GM21786 (cell line): ENCODE data around the gene IRGQ.
A peak's percentile ranks its signal among the peaks of the same experiment; 100 is the strongest.
"Not testable (repeated sequence)": the region's sequence is repeated elsewhere in the genome, so short reads cannot be mapped to it uniquely, and the experiment has no call there.

Source experiments
- ATAC-seq: cut with Tn5 transposase; IDR thresholded peaks from one replicate; pipeline ENCODE4 v1.9.1; 2021; ENCODE audit not compliant: unreplicated experiment

IRGQ gene, protein sequence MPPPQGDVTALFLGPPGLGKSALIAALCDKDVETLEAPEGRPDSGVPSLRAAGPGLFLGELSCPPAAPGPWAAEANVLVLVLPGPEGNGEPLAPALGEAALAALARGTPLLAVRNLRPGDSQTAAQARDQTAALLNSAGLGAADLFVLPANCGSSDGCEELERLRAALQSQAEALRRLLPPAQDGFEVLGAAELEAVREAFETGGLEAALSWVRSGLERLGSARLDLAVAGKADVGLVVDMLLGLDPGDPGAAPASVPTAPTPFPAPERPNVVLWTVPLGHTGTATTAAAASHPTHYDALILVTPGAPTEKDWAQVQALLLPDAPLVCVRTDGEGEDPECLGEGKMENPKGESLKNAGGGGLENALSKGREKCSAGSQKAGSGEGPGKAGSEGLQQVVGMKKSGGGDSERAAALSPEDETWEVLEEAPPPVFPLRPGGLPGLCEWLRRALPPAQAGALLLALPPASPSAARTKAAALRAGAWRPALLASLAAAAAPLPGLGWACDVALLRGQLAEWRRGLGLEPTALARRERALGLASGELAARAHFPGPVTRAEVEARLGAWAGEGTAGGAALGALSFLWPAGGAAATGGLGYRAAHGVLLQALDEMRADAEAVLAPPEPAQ

DNA sequence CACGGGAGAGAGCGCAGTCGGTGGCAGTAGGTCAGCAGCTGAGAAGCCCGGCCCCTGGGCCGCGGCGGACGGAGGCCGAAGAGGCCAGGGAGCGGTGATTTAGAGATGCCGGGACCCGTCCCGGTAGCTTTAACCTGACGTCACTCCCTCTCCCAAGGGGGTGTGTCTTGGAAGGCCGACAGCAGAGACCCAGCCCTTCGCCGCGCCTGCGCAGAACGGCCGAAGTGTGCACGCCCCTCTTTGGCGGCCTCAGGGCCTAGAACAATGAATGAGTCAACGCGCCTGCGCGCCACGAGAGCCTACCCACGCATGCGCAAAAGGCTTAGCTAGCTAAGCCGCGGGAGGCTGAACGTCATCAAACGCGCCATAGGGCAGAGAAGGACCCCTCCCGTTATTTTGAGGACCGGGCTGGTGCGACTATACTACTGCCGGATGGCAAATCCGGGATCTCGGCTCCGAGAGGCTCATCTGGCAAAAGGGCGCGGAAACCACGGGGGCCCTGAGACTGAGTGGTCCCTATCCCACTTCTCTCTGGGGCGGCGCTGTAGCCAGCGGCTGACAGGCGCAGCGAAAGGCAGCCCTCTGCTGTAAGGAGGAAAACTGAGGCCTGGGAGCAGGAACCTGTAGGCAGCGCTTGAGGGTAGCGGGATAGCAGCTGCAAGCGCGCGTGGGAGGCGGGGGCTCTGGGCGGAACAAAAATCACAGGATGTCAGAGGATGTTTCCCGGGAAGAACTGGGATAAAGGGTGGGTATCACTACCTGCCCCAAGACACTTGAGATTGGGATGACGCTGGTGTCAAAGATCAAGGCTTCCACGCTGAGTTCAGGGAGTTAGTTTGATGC, at the start of gene IRGQ, which contains the start of gene ZNF576:
Gene IRGQ, minus strand, starts transcription at position 136 of the 843 bp plus-strand sequence. CDS start 796 bp downstream, outside the sequence.
Gene ZNF576, plus strand, starts transcription at position 597 of the 843 bp plus-strand sequence. CDS start 514 bp downstream, outside the sequence.
- ATAC-seq: peak; percentile 84

DNA sequence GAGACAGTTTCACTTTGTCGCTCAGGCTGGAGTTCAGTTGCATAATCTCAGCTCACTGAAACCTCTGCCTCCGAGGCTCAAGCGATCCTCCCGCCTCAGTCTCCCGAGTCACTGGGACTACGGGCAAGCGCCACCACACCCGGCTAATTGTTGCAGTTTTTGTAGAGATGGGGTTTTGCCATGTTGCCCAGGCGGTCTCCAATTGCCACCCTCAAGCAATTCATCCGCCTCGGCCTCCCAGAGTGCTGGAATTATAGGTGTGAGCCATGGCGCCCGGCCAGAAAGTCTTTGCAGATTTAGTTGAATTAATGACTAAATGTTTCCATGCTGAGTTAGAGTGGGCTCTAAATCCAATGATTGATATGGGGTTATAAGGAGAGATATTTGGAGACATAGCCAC, 48.2 kb upstream of the IRGQ start:
- no peak for ATAC-seq

DNA sequence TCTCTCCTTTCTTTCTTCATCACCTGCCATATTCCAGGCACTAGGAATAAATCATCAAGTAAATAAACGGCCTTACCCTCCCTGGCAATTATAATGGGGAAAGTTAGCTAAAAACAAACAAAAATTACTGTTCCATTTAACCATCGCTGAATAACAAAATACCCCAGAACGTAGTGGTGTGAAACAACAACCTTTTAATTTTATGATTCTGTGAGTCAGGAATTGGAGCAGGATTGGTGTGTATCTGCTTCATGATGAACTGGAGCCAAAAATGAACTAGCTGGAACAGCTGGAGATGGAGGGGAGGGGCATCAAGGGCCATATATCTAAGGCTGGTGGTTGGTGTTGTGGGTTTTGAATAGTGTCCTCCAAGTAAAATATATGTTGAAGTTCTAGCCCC, 47.4 kb upstream of the IRGQ start:
- ATAC-seq: no peak

DNA sequence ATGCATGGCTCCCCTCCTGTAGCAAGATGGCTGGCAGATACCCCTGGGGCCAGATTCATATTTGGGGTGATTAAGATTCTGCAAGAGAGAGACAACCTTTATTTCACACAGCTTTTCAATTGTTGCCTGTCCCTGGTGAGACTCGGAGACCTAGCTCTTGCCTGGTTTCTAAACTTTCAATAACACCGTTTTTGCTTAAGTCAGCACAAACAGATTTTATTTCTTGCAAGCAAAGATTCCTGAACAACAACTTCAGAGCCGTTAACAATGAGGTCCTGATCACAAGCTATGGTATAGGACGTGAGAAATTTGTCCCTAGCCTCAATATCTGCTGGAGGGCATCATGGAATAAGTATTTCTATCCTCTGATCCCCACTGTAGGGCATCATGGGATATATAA, 46.6 kb upstream of the IRGQ start:
- no peak for ATAC-seq

DNA sequence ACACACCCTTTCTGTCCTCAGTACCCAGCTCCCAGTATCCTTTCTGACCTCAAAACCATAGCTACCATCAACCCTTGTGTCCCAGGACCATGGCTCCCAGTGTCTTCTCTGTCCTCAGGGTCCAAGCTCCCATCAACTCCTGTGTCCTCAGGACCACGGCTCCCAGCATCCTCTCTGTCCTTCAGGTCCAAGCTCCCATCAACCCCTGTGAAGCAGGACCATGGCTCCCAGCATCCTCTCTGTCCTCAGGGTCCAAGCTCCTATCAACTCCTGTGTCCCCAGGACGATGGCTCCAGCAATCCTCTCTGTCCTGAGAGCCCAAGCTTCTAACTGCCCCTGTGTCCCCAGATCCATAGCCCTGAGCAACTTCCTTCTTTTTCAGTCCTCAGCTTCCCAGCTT, 45.4 kb upstream of the IRGQ start:
- no peak for ATAC-seq

DNA sequence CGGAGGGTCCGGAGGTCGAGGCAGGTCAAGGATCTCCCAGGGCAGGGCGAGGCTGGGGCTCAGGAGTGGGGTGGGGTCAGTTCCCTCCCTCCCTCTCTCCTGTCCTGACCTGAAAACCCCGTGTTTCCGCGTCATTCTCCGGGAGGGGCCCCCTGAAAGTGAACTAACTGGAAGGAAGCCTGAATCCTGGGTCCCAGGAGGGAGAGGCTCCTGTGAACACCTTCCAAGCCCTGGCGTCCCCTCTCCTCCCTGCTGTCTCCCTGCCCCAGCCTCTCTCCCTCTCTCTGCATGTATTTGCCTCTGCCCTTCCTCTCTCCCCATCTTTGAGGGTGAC, 44.5 kb upstream of the IRGQ start:
- ATAC-seq: no peak

DNA sequence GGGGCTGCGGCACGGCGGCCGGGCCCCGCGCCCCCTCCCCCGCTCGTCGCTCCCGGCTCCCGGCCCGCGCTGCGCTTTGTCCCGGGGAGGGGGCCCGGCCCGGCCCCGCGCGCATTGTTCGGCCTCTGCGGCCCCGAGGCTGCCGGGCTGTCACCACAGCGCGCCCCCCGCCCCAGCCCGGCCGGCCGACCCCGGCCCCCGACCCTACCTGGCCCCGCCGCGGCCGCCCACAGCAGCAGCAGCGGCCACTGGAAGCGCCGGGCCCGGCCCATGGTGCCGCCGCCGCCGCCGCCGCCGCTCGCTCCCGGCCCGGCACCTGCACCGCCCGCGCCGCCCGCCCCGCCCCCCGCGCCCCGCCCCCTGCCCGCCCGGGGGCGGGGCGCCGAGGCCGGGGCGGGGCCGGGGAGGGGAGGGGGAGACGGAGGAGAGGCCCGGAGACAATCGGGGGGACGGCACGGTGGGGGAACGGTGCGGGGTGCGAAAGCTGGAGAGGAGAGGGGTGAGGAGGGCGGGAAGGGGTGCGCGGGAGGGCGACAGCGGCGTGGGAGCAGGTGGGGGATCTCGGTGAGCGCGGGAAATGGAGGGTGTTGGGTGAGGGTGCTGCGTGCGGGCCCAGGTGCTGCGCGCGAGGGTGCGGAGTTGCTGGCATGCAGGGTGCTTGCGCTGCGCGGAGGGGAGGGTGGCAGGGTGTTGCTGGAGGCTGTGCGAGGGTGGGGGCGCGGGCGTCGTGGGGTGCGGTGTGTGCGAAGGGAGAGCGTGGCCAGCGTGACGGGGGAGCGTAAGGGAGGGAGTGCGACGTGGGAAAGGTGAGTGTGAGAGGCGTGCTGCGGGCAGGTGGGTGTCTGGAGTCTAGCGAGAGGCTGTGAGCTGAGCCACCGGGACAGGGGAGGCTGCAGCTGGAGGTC, 43.8 kb upstream of the IRGQ start, which contains the start of gene CADM4:
Gene CADM4, minus strand, starts transcription at position 332 of the 905 bp plus-strand sequence. Its CDS starts 60 bp downstream, at position 272.
- no peak for ATAC-seq

DNA sequence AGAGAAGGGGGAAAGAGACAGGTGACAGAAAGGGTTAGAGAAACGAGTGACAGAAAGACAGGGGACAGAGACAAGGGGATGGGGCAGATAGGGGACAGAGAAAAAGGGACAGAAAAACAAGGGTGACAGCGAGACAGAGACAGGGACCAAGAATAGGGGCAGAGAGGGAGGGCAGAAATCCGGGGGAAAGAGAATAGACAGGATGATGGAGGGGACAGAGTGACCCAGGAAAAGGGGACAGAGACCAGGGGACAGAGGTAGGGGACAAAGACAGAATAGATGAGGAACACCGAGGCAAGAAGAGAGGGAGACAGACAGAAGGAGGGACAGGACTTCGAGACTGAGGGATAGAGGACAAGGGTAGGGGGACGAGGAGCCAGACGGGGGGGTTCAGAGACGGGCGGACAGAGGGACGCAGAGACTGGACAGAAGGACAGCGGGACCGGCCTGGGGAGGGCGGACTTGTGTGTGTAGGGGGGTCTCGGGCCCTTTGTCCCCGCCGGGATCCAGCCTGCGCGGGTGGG, 43.1 kb upstream of the IRGQ start:
- no peak for ATAC-seq

DNA sequence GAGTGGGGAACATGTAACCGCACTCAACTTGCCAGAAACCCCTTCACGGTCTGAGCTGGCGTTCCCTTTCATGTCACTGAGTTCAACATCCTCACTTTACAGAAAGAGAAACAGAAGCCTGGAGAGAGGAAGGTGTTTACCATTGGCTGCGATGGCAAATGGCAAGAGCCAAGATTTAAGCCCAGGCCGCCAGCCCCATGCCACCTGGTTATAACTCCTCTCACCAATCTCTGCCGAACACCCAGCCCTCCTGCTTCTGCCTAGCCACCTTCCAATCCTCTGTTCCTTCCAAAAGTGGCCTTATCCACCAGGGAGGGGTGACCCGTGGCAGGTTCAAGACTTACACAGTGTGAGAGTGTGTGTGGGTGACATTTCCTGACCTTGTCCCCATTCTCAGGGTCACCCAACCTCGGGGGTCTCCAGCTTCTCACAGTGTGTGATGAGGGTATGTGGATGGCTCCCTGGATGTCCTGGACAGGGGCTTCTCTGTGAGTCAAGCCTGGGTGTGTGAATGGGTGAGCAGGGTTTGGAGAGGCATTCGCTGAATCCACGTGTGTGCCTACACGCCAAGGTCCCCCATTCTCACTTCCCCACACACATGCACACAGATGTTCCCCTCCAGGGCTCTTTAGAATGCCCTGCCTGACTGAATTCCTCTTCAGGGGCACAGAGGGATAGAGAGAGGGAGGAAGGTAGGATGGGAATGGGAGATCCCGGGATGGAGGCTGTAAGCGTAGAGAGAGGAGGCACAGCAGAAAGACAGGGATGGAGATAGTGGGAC, 42.5 kb upstream of the IRGQ start:
- ATAC-seq: no peak

DNA sequence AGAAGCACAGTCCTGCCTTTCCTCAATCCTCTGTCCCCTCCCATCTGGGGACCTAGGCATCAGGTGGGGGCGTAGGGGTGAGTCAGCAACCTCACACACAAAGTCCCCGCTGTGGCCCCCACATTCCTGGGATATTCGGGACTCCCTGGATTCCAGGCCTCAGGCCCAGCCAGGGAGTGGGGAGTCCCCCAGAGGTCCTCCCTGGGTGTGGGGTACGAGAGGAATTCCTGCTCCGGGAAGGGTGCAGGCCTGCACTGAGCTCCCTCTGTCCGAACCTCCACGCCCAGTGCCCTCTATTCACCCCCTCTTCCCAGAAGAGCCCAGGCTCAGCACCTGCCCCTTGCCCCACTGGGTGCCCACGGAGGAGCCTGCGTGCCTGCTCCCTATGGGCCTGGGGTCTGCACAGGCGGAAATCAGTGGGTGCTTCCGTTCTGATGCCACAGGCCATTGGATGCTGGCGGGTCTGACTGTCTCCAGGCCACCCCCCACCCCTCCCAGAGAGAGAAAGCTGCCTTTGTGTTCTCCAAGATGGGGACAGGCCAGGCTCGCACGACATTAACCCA, 40.3 kb upstream of the IRGQ start:
- no peak for ATAC-seq

DNA sequence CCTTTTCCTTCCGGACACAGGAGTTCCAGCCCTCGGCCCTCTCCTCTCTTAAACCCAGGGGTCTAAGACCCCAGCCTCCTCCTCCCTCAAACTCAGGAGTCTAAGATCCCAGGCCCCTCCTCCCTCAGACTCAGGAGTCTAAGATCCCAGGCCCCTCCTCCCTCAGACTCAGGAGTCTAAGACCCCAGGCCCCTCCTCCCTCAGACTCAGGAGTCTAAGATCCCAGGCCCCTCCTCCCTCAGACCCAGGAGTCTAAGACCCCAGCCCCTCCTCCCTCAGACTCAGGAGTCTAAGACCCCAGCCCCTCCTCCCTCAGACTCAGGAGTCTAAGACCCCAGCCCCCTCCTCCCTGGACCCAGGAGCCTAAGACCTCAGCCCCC, 39.6 kb upstream of the IRGQ start:
- not testable (repeated sequence) for ATAC-seq

DNA sequence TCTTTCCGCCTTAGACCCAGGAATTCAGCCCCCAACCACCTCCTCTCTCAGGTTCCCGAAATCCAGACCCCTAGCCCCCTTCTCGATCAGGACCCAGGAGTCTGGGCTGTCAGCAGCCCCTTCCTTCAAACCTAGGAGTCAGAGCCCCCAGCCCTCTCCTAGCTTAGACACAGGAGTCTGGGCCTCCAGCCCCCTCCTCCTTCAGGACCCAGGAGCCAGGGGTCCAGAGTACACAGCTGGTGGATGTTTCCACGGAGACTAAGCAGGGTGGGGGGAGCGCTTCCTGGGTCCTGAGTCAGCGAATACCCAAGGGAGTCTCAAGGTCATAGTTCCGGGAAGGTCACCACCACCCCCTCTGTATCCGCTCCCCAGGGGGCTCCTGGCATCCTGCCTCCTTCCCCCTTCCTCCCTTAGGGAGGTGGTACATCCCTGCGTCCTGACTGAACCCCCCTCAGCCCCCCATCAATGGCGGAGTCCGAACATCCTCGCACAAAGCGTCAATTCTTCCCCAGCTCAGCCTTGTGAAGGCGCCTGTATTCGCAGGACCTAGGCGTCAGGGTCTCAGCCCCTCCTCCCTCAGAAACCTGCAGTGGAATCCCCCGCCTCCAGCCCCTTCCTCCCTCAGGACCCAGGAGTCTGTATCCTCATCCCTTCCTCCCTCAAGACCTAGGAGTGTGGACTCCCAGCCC, 39.1 kb upstream of the IRGQ start:
- ATAC-seq: no peak

DNA sequence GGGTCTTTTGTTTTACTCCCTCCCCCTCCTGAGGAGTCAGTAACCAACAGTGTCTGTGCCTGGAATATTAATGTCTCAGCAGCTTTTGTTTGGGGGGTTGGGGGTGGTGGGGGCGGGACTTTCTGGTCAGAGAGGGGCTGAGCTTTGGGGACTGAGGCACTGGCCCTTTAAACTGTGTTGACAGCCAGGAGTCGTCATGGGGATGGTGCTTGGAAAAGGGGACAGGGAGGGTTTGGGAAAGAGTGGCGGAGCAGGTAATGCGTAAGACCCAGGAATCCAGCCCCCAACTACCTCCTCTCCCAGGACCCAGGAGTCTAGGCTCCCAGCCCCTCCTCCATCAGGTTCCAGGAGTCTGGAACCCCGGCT, 38.6 kb upstream of the IRGQ start:
- ATAC-seq: no peak

DNA sequence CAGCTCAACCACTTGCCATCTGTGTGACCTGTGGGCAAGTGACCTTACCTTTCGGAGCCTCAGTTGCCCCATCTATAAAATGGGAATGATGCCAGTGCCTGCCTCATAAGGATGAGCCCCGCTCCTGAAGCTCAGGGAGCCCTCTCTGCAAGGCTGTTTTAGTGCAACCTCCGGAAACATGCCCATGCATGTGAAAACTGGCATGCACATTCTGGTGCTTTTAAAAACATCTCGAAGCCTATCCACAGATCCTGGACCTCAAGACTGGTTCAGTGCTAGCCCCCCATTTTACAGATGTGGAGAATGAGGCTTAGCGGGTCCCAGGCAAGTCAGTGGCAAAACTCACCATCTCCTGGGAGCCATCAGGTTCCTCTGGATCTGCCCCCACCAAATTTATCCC, 38.1 kb upstream of the IRGQ start:
- ATAC-seq: no peak

DNA sequence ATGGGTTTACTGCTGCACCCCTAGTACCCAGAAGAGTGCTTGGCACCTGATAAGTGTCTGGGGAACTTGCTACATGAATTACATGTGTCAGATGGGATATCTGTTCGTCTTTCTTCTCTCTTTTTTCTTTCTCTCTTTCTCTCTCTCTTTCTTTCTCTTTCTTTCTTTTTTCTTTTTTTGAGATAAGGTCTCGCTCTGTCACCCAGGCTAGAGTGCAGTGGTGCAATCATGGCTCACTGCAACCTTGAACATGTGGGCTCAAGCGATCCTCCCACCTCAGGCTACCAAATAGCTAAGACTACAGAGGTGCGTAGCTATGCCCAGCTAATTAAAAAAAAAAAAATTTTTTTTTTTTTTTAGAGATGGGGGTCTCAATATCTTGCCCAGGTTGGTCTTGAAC, 37.6 kb upstream of the IRGQ start:
- no peak for ATAC-seq

DNA sequence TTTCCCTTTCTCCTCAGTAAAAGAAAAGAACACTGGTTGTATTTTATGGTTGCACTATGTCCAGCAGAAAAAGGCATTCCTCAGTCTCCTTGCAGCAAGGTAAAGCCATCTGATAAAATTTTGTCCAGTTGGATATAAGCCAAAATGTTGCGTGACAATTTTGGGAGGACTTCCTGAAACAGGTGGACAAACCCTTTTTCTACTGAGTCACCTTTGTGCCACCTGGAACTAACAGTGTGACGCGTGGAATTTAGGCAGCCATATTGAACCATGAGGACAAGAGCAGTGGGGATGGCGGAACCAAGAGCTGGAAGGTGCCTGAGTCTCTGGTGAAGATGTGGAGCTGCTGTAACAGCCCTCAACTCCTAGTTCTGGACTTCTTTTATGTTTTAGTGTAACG, 35.6 kb upstream of the IRGQ start:
- ATAC-seq: no peak

DNA sequence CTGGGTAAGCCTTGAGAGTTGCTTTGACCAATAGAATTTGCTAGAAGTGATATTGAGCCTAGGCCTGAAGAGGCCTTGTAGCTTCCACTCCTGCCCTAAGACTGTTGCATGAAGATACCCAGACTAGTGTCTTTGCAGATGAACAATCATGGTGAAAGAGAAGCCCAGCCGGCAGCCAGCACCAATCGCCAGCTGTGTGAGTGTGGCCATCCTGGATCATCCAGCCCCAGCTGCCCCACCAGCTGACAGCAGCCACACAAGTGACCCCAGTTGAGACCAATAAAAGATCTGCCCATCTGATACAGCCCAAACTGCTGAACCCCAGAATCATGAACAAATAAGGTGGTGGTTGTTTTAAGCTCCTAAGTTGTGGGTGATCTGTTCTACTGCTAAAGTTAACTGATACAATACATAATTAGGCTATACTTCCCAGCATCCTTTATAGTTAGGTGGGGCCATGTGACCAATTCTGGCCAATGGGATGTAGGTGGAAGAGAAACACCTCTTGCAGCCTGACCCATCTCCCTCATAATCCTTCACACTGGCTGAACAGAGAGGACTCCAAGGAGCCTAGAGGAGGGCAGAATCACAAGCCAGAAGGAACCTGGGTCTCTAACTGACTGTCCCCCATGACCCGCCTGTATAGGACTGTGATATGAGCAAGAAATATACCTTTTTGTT, 32.9 kb upstream of the IRGQ start:
- no peak for ATAC-seq

DNA sequence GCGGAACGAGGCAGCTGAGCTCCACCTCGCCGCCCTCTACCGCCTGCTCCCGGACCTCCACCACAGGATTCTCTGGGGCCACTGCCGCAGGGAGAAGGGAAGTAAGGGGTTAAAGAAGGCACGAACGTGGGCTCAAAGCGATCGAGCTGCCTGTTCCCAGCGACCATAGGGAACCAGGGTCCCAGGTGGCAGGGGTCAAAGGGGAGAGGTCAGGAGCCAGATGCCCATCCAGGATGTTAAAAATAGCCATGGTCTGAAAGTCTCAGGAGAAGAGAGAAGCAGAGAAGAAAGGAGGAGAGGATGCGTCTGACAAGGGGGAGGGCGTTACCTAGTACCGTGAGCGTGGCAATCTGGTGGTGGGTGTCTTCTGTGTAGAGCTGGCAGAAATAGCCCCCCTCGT, 30.9 kb upstream of the IRGQ start:
- no peak for ATAC-seq
